GM21723 (cell line): Measurements from ENCODE around the gene CA5A.
"Not testable (repeated sequence)": the region's sequence is repeated elsewhere in the genome, so short reads cannot be mapped to it uniquely, and the experiment has no call there.

ENCODE experiments used
- ATAC-seq: cut with Tn5 transposase; IDR thresholded peaks from one replicate; pipeline ENCODE4 v1.9.1; 2021; ENCODE audit warnings: mild to moderate bottlenecking, moderate library complexity; ENCODE audit not compliant: unreplicated experiment

CA5A gene

DNA sequence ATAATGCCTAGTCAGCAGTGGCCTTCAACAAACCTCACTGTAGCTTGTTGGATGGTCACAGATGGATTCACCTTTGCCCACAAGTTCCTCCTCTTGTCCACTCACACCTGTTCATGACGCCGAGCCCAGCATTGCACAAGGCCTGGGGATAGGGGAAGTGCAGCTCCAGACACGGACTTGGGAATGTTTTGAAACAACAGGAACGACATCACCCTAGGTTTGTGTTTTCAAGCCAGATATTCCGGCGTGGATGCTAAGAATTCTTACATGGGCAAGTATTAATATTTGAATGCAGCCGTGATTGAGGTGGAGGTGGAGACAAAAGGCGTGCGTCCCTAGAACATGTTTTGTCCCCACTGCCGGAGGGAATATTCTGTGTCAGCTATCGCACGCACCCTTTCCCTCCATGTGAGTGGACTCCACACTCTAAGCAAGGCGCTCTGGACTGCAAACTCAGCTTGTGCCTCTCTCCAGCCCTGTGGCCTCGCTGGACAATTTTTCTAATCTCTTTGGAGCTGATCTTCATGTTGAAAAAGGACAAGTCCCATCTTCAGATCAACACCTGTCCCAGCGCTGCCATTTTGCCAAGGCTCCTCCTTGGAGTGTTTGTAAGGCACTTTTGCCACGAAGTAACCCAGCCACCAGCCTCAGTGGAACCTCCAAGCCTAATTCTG, 12.9 kb upstream of the CA5A start:
- no peak for ATAC-seq

DNA sequence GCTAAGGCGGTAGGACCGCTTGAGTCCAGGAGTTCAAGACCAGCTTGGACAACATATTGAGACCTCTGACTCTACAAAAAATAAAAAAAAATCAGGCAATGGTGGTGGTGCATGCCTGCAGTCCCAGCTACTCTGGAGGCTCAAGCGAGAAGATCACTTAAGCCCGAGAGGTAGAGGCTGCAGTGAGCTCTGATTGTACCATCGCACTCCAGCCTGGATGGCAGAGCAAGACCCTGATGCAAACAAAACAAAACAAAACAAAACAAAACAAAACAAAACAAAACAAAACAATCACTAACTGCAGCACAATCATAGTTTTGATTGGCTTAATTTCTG, 12.4 kb upstream of the CA5A start:
- ATAC-seq, result no peak

DNA sequence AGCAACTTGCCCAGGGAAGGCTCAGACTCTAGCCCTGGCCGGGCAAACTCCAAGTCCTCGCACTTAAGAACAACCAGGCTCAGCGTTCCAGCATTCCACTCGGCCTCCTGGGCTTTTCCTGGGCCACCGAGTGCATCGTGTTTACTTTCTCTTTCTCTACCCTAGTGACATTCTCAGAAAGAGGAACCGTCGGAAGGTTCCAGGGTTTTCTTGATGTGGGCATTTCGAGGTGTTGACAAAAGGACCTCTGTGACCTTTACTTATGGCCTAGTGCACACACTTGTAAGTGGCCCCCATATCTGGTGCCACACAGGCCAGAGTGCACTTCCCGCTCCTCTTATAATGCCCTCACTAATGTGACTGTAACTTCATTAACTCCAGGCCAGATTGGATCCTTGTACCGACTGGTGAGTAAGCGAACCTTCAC, 11.8 kb upstream of the CA5A start:
- ATAC-seq, result no peak

DNA sequence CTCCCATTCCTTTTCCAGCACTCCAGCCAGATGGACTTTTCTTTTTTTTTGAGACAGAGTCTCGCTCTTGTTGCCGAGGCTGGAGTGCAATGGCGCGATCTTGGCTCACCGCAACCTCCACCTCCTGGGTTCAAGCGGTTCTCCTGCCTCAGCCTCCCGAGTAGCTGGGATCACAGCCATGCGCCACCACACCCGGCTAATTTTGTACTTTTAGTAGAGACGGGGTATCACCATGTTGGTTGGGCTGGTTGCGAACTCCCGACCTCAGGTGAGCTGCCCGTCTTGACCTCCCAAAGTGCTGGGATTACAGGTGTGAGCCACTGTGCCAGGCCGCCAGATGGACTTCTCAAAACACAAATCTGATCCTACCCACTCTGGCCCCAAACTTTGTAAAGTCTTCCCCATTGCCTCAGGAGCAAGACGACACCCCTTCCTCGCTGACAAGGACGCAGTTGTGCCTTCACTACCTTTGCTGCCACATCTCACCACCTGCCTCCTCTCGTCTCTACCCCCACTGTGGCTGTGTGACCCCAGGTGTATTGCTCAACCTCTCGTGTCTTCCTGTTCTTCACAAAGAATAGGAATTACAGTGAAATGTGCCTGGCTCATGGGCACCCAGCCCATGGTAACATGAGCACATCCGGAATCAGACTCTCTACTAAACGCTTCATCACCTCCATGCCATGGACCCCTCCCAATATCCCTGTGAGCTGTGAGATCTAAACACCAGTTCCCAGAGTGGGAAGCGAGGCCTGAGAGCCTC, 11.2 kb upstream of the CA5A start:
- ATAC-seq, result no peak

DNA sequence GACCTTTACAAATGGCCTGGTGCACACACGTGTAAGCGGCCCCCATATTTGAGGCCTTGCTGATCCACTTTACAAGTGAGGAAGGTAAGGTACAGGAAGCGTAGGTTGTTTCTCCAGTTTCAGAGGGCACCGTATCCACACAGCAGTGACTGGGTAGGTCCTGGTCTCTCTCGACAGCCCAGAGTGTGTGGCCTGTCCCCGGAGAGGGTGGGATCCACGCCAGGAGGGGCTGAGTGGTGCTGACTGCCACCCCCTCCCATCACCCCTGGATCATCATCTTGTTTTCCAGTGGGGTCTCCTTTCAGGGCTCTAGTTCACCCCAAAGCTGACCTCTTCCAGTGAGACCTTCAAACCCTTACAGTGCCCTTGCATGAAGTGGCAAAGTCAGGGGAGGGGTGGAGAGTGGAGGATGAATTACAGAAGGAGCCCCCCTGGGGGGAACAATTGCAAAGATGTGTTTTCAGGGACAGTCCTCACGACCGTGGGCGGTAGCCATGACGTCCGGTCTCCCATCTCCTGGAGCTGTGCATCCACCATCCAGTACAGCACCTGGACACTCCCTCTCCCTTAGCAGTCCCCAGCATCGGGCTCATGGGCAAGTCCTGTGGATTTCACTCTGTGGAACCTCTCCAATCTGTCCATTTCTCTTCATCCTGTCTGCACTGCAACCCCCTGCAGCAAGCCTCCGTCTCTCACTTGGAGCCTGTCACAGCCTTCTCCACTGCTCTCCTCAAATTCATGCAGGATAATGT, 10.4 kb upstream of the CA5A start:
- ATAC-seq, result no peak

DNA sequence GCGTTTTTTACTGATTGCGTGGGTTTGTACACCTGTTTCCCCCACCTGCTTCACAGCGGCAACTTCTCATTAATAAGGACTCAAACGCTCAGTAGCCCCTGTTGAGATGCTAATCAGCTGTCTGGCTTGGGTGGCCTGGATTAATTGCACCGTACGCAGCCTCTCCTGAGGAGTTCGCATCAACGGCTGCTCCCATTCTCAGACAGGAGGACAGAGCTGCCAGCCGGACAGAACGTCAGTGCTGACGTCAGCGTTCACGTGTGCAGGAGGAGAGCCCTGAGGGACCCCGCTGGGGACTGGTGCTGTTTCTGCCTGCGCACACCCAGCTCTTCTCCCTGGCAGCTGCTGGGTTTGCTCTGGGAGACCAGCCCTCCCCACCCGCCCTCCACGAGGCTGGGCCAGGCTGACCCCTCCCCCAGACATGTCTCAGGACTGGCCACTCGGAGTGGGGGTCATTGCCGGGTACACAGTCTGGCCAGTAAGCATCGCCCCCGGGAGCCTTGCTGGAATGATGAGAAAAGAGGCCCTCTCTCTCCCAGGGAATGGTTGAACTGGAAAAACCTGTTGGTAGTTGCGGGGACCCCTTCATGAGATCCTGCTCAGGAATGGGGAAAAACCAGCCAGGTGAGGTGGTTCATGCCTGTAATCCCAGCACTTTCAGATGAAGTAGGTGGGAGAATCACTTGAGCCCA, 9.2 kb upstream of the CA5A start:
- ATAC-seq, result no peak

DNA sequence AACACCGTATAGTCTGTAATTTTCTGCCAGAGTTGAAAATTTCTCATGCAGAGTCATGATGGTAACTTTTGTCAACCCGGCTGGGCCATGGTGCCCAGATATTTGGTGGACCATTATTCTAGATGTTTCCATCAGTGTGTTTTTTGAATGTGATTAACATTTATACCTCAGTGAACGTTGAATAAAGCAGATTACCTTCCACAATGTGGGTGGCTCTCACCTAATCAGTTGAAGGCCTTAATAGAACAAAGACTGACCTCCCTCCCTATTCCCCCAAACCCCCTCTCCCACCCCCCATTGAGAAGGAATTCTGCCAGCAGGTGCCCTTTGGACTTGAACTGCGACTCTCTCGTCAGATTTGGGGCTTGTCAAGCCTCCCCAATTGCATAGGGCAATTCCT, 6.4 kb upstream of the CA5A start:
- no peak for ATAC-seq

DNA sequence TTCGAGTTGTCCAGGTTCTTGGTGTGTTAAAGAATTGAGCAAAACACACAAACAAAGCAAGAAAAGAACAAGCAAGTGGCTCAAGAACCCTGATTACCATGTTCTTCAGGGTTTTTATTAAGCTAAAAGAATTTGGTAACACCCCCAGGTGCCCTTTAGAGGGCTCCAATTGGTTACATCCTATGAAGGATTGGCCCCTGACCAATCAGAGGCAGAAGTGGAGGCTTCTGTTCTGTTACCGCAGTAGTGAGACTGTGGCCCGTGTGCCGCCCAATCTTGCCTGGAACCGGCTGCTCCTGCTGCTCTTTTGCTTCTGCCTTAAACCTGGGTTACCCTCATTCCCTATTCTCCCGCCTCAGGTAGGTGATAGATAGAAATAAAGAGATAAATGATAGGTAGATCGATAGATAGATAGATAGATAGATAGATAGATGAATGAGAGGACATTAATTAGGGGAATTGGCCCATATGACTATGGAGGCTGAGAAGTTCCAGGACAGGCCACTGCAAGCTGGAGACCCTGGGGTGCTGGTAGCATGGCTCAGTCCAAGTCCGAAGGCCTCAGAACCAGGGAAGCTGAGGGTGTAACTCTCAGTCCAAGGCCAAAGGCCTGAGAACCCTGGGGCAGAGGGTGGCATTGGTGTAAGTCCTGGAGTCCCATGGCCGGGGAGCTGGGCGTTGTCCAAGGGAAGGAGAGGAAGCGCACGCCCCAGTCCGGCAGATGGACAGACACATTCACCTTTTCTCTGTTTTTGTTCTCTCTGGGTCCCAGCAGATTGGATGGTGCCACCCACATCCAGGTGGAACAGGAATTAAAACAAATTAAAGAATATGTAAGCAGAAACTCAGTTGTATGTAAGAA, 3.5 kb upstream of the CA5A start:
- ATAC-seq, result no peak

DNA sequence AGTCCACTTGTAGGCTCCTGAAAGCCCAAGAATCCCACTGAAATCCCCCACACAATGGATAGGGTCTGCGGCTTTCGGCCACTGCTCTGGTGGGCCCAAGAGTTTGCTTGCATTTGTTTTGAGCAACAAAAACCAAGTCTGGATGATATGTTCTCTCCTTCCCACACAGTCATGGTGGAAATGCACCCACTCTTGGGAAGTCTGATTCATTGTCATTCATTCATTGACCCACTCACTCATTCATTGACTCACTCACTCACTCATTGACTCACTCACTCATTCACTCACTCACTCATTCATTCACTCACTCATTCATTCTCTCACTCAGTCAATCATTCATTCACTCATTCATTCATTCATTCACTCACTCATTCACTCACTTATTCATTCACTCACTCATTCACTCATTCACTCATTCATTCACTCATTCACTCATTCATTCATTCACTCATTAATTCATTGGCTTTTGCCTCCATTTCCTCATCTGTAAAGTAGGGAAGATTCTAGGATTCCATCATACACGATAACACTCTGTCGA, 2.2 kb upstream of the CA5A start:
- no peak for ATAC-seq

DNA sequence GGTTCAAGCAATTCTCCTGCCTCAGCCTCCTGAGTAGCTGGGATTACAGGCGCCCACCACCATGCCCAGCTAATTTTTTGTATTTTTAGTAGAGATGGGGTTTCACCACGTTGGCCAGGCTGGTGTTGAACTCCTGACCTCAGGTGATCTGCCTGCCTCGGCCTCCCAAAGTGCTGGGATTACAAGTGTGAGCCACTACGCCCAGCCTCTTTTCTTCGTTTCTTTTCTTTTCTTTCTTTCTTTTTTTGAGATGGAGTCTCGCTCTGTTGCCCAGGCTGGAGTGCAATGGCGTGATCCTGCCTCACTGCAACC, 858 bp upstream of the CA5A start:
- ATAC-seq, result not testable (repeated sequence)

DNA sequence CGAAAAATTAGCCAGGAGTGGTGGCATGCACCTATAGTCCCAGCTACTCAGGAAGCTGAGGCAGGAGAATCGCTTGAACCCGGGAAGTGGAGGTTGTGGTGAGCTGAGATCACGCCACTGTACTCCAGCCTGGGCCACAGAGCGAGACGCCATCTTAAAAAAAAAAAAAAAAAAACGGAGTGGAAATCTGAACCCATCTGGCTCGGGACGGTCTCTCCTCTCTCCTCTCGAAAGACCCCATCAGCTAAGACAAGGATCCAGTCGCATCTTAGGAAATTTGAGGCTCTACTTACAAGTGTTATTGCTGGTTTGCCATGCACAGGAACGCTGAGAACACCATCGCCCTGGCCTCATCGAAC, 334 bp downstream of the CA5A start:
- not testable (repeated sequence) for ATAC-seq

DNA sequence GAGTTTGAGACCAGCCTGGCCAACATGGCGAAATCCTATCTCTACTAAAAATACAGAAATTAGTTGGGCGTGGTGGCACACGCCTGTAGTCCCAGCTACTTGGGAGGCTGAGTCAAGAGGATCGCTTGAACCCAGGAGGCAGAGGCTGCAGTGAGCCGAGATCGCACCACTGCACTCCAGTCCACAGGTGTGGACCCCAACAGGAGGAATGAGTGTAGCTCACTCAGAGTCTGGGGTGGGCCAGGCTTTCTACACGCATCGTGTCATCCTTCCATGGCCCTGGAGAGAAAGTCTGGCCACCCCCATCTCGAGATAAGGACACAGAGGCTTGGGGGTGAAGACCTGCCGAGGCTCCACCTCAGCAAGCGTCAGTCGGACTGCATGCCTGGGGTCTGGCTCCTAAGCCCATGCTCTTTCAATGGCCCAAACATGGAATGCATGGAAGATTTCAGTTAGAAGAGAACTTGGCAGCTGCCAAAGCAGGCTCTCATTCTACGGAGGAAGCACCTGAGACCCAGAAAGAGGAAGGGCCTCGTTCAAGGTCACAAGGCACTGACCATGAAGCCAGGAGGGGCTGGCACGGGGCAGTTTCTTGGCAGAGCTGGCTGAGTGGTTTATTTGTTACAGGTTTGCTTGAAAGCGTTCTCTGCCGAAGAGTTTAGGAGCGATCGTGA, 1.4 kb downstream of the CA5A start:
- not testable (repeated sequence) for ATAC-seq

DNA sequence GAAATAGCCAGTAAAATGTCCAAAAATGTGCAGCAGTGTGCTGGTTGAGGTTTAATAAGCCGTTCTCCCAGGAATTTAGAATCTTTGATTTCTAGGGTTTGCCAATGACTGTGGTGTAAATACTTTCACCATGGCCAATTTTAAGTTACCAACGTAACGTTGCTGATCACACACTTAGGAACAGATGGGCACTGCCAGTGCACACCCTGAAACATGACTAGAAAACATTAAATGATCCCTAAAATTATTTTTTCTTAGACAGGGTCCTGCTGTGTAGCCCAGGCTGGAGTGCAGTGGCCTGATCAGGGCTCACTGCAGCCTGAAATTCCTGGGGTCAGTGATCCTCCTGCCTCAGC, 3.2 kb downstream of the CA5A start:
- ATAC-seq, result no peak

DNA sequence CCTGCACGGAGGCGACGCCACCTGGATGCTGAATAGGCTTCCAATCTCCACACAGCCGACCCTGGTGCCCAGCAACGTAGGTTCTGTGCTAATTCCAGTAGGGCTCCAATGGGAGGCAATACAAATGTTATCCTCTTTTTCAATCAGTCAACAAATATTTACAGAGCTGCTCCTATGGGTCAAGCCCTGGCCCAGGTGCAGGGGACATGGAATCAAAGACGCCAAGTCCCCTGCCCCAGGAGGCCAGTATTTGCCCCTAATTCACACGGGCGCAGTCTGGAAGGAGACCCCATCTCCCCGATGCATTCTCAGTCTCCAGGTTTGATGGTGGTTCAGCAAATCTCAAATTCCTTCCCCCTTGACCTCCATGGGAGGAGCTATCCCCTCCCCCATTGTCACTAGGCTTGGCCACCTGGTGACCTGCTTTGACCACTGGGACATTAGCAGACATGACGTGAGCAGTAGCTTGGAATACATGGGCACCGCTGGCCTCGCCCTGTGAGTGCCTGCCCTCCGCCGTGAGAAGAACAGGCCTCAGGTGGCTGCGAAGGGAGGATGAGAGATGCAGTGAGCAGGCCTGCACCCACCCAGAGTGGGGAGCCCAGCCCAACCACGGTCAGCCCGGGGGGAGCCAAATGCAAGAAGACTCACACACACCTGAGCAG, 3.7 kb downstream of the CA5A start:
- not testable (repeated sequence) for ATAC-seq

DNA sequence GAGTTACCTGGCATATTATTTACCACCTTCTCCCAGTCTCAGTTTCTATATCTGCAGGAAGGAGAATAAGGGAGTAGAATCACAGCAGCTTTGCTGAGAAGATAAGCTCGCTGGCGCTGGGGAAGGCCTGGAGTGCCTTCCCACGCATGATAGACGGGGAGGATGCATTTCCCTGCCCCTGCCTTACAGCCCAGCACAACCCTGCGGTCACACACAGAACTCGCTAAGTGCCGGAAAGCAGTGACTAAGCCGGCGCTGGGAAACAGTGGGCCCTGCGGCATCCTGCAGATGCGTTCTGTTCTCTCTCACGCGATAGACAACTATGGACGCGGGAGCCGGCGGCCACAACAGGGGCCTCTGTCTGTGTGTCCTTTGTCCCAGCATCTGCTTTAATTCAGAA, 4.8 kb downstream of the CA5A start:
- ATAC-seq, result no peak

DNA sequence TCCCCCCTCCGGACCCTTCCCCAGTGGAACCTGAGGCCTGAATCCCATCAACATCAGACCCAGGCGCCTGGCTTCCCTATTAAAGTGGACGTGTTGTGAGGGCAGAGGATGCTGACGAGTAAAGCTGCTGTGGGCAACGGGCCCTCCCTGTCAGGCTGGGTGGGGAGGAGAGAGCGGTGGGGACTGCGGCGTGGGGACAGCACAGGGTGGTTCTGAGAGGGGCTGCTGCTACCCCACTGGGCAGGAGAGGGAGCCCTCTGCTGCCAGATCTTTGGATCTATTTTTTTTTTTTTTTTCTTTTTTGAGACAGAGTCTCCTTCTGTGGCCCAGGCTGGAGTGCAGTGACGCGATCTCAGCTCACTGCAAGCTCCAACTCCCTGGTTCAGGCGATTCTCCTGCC, 5.9 kb downstream of the CA5A start:
- no peak for ATAC-seq

DNA sequence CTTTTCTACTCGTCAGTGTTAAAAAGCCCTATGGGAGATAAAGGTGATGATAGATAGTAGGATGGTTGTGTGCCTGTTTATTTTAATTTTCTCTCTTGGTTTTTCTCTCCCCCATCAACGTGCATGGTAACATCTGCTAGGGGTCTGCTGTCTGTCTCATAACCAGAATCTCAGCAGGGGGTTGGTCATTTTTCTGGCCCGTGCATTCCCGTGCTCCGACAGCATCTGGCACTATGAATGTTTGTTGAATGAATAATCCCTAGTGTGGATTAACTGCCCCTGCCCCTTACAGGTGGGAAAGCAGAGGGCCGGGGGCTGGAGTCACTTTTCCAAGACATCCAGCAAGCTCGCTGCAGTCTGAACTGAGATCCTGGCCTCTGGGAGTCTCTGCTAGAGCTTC, 6.3 kb downstream of the CA5A start:
- no peak for ATAC-seq

DNA sequence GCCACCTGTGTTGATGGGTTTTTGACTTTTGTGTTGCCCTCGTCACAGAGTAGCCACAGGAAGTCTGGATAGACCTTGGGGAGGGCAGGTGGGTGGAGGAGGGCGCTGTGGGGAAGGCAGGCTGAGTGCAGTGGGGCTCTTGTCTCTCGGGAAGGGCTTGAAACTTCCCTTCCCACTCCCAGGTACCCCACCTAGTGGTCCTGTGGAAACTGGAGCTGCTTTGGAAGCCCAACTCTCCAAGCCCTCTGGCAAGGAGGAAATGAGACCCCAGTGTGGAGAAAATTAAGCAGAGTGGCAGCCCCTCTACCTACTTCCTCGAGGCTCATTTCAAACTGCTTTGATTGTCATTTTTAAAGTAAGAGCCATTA, 9.2 kb downstream of the CA5A start:
- no peak for ATAC-seq
